C4-2B (cell line): Measurements from ENCODE around the gene FAM124A.

ENCODE experiments used
- H3K27ac ChIP-seq: fragments of 450-650 bp; 2 replicates; pipeline ENCODE4 v1.5.1; 2017
- CTCF ChIP-seq: fragments of 450-650 bp; conservative IDR thresholded peaks from 2 replicates; pipeline ENCODE4 v1.5.1; 2017; ENCODE audit warnings: mild to moderate bottlenecking
- ZFX ChIP-seq: fragments of 450-650 bp; IDR thresholded peaks from 2 replicates; pipeline ENCODE4 v1.6.1; 2017

Gene FAM124A

GRCh38 chr13:51229101-51229719, 7.0 kb downstream of the FAM124A start:
- no peak for TF ChIP-seq CTCF

GRCh38 chr13:51229731-51230130, 7.5 kb downstream of the FAM124A start:
- TF ChIP-seq ZFX (no peak), CTCF (no peak)
- H3K27ac ChIP-seq: no peak overlapping the region

More at GRCh38 chr13:51229101-51229719, 7.0 kb downstream of the FAM124A start:
- no peak overlapping the region for H3K27ac ChIP-seq

- no peak for TF ChIP-seq ZFX
- TF ChIP-seq CTCF: no peak
- H3K27ac ChIP-seq: no peak overlapping the region
These were observed 8.4 kb downstream of the FAM124A start for GRCh38 chr13:51230477-51231105.

GRCh38 chr13:51231456-51231855, 9.3 kb downstream of the FAM124A start:
- TF ChIP-seq ZFX: no peak
- TF ChIP-seq CTCF: no peak

GRCh38 chr13:51232328-51232727, 10.1 kb downstream of the FAM124A start:
- H3K27ac ChIP-seq: no peak overlapping the region
- TF ChIP-seq ZFX: no peak
- TF ChIP-seq CTCF: no peak

More at GRCh38 chr13:51231456-51231855, 9.3 kb downstream of the FAM124A start:
- H3K27ac ChIP-seq: no peak overlapping the region

GRCh38 chr13:51233117-51233826, 11.1 kb downstream of the FAM124A start:
- H3K27ac ChIP-seq: no peak overlapping the region
- TF ChIP-seq ZFX (no peak), CTCF (no peak)

GRCh38 chr13:51234676-51235075, 12.5 kb downstream of the FAM124A start:
- no peak for TF ChIP-seq ZFX
- no peak for TF ChIP-seq CTCF
- no peak overlapping the region for H3K27ac ChIP-seq
